HCT116 (cell line): ENCODE results near the gene AOPEP. TPM values are rescaled to one million over a fixed set of nuclear protein-coding genes. Genes with fewer than 3 reads are reported as not detected.
"Not testable (repeated sequence)": the region's sequence is repeated elsewhere in the genome, so short reads cannot be mapped to it uniquely, and the experiment has no call there.

ENCODE experiments used
- ATAC-seq: fragments of 200-7000 bp; cut with Tn5 transposase; 2 replicates; pipeline ENCODE4 v1.9.1; 2020; ENCODE audit warnings: mild to moderate bottlenecking, moderate library complexity
- BruUV-seq: library from RNA; stranded (reverse); fragments of 400-500 nt; replicated peaks from 2 replicates; lab custom pipeline; 2021; lab: Mats Ljungman, UMichigan
- CTCF ChIA-PET: fragments of 300-600 bp; sonication (Branson Sonifier 250); formaldehyde crosslinking; loops from one replicate; lab custom pipeline; 2021; ENCODE audit warnings: antibody characterized with exemption; lab: Charles Lee
- POLR2A ChIA-PET: fragments of 300-600, 350-600 bp; sonication (Branson Sonifier 250); formaldehyde crosslinking; loops from one replicate; lab custom pipeline; 2021; ENCODE audit warnings: antibody characterized with exemption; lab: Charles Lee
- RAD21 ChIA-PET, 2 experiments: fragments of 300-600 bp; sonication (Branson Sonifier 250); formaldehyde crosslinking; loops; one replicate each; lab custom pipeline; 2023; ENCODE audit warnings: low total read pairs in 2 of 2; ENCODE audit not compliant: uncharacterized antibody in 2 of 2, unreplicated experiment in 2 of 2, low non-redundant PET in 1 of 2; lab: Charles Lee
- DNase-seq: peaks from one replicate; pipeline ENCODE4 v3.0.0-alpha.2; 2010; ENCODE audit warnings: low read depth, low spot score
- H2AFZ ChIP-seq: fragments of 200-600 bp; shearing (Covaris generic), sonication (generic); 2 replicates; pipeline ENCODE4 v1.6.1; 2017; ENCODE audit warnings: low read depth, mixed run types, mixed read lengths, antibody characterized with exemption, low read length; ENCODE audit not compliant: poor library complexity, severe bottlenecking
- H3K27ac ChIP-seq: 2 replicates; pipeline ENCODE4 v1.5.1; 2012; ENCODE audit warnings: low read depth, low read length
- H3K27me3 ChIP-seq: fragments of 200-600 bp; sonication (generic); 2 replicates; pipeline ENCODE4 v1.6.1; 2016; ENCODE audit warnings: mixed run types, low read length, mixed read lengths; ENCODE audit not compliant: insufficient read depth
- H3K36me3 ChIP-seq, 2 experiments: fragments of 200-500 bp in 1 of 2; fragments of 200-600 bp in 1 of 2; sonication (Bioruptor generic) in 1 of 2; sonication (generic) in 1 of 2; 2 replicates each; pipeline versions ENCODE4 v1.5.1 to v1.6.1; 2014 to 2016; ENCODE audit warnings: low read length in 2 of 2, inconsistent platforms in 1 of 2, mixed read lengths in 1 of 2, mixed run types in 1 of 2; ENCODE audit not compliant: insufficient read depth in 2 of 2, control insufficient read depth in 1 of 2
- H3K4me1 ChIP-seq, 2 experiments: fragments of 200-600 bp in 1 of 2; sonication (generic) in 1 of 2; 2 replicates each; pipeline versions ENCODE4 v1.5.1 to v1.6.1; 2012 to 2017; ENCODE audit warnings: low read length in 2 of 2, inconsistent platforms in 1 of 2, mild to moderate bottlenecking in 1 of 2, mixed read lengths in 1 of 2, mixed run types in 1 of 2, moderate library complexity in 1 of 2; ENCODE audit not compliant: insufficient read depth in 2 of 2, control insufficient read depth in 1 of 2
- H3K4me2 ChIP-seq: fragments of 200-600 bp; sonication (generic); 2 replicates; pipeline ENCODE4 v1.6.1; 2017; ENCODE audit warnings: mixed run types, low read length, mixed read lengths
- H3K4me3 ChIP-seq, 2 experiments: fragments of 200-600 bp in 1 of 2; sonication (generic) in 1 of 2; replicated peaks in 1 of 2; 2 replicates each; pipeline ENCODE4 v1.5.1; 2011 to 2016; ENCODE audit warnings: low read length in 2 of 2, control low read depth in 1 of 2, low read depth in 1 of 2, mild to moderate bottlenecking in 1 of 2, mixed read lengths in 1 of 2, mixed run types in 1 of 2
- H3K79me2 ChIP-seq: fragments of 200-600 bp; sonication (generic); 2 replicates; pipeline ENCODE4 v1.6.1; 2017; ENCODE audit warnings: mild to moderate bottlenecking, mixed run types, low read length, moderate library complexity, mixed read lengths; ENCODE audit not compliant: insufficient read depth
- H3K9ac ChIP-seq: fragments of 200-600 bp; sonication (generic); 2 replicates; pipeline ENCODE4 v1.6.1; 2016; ENCODE audit warnings: low read length, mixed read lengths
- H3K9me2 ChIP-seq: fragments of 200-600 bp; sonication (generic), shearing (Covaris generic); 2 replicates; pipeline ENCODE4 v1.6.1; 2017; ENCODE audit warnings: mixed run types, mild to moderate bottlenecking, moderate library complexity; ENCODE audit not compliant: insufficient read depth
- H3K9me3 ChIP-seq, 2 experiments: fragments of 200-500 bp in 1 of 2; fragments of 200-600 bp in 1 of 2; sonication (Bioruptor generic) in 1 of 2; sonication (generic) in 1 of 2; 2 replicates each; pipeline ENCODE4 v1.6.1; 2014 to 2017; ENCODE audit warnings: low read length in 2 of 2, mixed read lengths in 2 of 2, inconsistent platforms in 1 of 2, low read depth in 1 of 2, mild to moderate bottlenecking in 1 of 2, mixed run types in 1 of 2, moderate library complexity in 1 of 2; ENCODE audit not compliant: control insufficient read depth in 1 of 2, insufficient read depth in 1 of 2
- H4K20me1 ChIP-seq: fragments of 200-600 bp; sonication (generic), shearing (Covaris generic); 2 replicates; pipeline ENCODE4 v1.6.1; 2017; ENCODE audit warnings: mixed run types, mild to moderate bottlenecking, moderate library complexity; ENCODE audit not compliant: insufficient read depth
- CEBPB ChIP-seq: IDR thresholded peaks from 2 replicates; pipeline ENCODE4 v1.6.1; 2012; ENCODE audit warnings: low read depth
- EGR1 ChIP-seq: IDR thresholded peaks from 2 replicates; pipeline ENCODE4 v1.6.1; 2012; ENCODE audit warnings: low read depth
- ELF1 ChIP-seq: IDR thresholded peaks from 2 replicates; pipeline ENCODE4 v1.6.1; 2012; ENCODE audit warnings: low read depth, borderline replicate concordance
- EZH2 ChIP-seq: fragments of 200-600 bp; sonication (generic); IDR thresholded peaks from 2 replicates; pipeline ENCODE4 v1.6.1; 2017; ENCODE audit warnings: antibody characterized with exemption, mixed run types
- EZH2phosphoT487 ChIP-seq: fragments of 200-600 bp; IDR thresholded peaks from 2 replicates; pipeline ENCODE4 v1.6.1; 2018; ENCODE audit warnings: antibody characterized with exemption, borderline replicate concordance
- FOSL1 ChIP-seq: IDR thresholded peaks from 2 replicates; pipeline ENCODE4 v1.6.1; 2012; ENCODE audit warnings: low read depth
- POLR2A ChIP-seq: IDR thresholded peaks from 2 replicates; pipeline ENCODE4 v1.7.0; 2011; ENCODE audit warnings: borderline replicate concordance; ENCODE audit not compliant: insufficient read depth, insufficient read length; ENCODE audit errors: extremely low read depth
- RAD21 ChIP-seq: IDR thresholded peaks from 2 replicates; pipeline ENCODE4 v1.6.1; 2012; ENCODE audit warnings: low read depth, mild to moderate bottlenecking
- SIN3A ChIP-seq: IDR thresholded peaks from 2 replicates; pipeline ENCODE4 v1.6.1; 2012; ENCODE audit warnings: low read depth
- SP1 ChIP-seq: IDR thresholded peaks from 2 replicates; pipeline ENCODE4 v1.6.1; 2012; ENCODE audit warnings: low read depth
- SRF ChIP-seq: IDR thresholded peaks from 2 replicates; pipeline ENCODE4 v1.6.1; 2012; ENCODE audit warnings: low read depth
- TCF7L2 ChIP-seq: IDR thresholded peaks from 2 replicates; pipeline ENCODE4 v1.7.0; 2011; ENCODE audit warnings: borderline replicate concordance, inconsistent platforms; ENCODE audit not compliant: insufficient read depth, insufficient read length; ENCODE audit errors: extremely low read depth
- YY1 ChIP-seq: IDR thresholded peaks from 2 replicates; pipeline ENCODE4 v1.6.1; 2011; ENCODE audit warnings: low read length, low read depth, moderate library complexity, mild to moderate bottlenecking; ENCODE audit not compliant: insufficient replicate concordance; ENCODE audit errors: extremely low read depth
- ZNF274 ChIP-seq: fragments of 200-500 bp; sonication (Bioruptor generic); IDR thresholded peaks from 2 replicates; pipeline ENCODE4 v1.6.1; 2014; ENCODE audit warnings: mild to moderate bottlenecking, low read depth, low read length, inconsistent platforms
- intact Hi-C: fragments of 100-400 bp; cut with micrococcal nuclease; formaldehyde crosslinking; loops from 2 replicates; pipeline ENCODE4 v1.10.0; 2022
- total RNA-seq: library from RNA; stranded (reverse); gene quantifications from one replicate; pipeline ENCODE4 v1.2.1, GENCODE V29; 2021; ENCODE audit not compliant: unreplicated experiment
- TF ChIP-seq, protein P1 (sequence below), 3 experiments: fragments of 200-600 bp in 1 of 3; sonication (generic) in 1 of 3; IDR thresholded peaks in 2 of 3; conservative IDR thresholded peaks in 1 of 3; 2 replicates each; pipeline ENCODE4 v1.5.1; 2012 to 2017; ENCODE audit warnings: low read depth in 2 of 3, low read length in 2 of 3, antibody characterized with exemption in 1 of 3, borderline replicate concordance in 1 of 3, control low read depth in 1 of 3, mild to moderate bottlenecking in 1 of 3, mixed read lengths in 1 of 3, mixed run types in 1 of 3, moderate library complexity in 1 of 3; ENCODE audit not compliant: insufficient read depth in 1 of 3
- TF ChIP-seq, protein P2 (sequence below): IDR thresholded peaks from 2 replicates; pipeline ENCODE4 v1.6.1; 2012
- TF ChIP-seq, protein P3 (sequence below): IDR thresholded peaks from 2 replicates; pipeline ENCODE4 v1.6.1; 2012; ENCODE audit warnings: low read depth
- TF ChIP-seq, protein P4 (sequence below): IDR thresholded peaks from 2 replicates; pipeline ENCODE4 v1.6.1; 2012

The AOPEP gene
- total RNA-seq, 1 experiment from 2014 or later, result 15.1 TPM

DNA sequence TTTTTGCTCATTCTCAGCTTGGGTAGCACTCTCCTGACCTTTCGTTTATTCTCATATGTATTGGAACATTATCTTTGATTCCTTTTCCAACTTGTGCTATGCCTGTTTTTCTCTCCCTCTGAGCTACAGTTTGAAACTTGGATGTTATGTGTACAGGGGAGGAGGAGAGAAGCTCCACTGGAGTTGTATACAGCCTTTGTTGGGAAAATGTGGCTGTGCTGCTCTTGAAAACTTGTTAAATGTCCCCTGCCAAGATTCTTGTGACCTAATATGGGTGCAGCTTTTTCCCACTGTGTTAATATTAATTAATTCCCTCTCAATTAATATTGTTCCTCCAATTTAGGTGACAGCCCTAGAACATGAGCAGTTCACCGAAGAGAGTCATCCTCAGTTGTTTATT is 235.4 kb downstream of the AOPEP start:
- no peak overlapping the region for H3K4me3 ChIP-seq
- H3K27ac ChIP-seq, result no peak overlapping the region
- H3K9me3 ChIP-seq, result no peaks in the 10 kb centered on the region
- H2AFZ ChIP-seq, result no peak overlapping the region
- ChIA-PET POLR2A (no interaction called here), CTCF (no interaction called here), RAD21 (no interaction called here)
- H3K4me1 ChIP-seq, result no peaks in the 10 kb centered on the region
- no peak for ATAC-seq
- intact Hi-C loops, result no loop called here
- no peaks in the 10 kb centered on the region for H3K9me2 ChIP-seq
- H4K20me1 ChIP-seq, result no peaks in the 10 kb centered on the region
- no peak for DNase-seq
- BruUV-seq, result no TSS peak
- TF ChIP-seq SIN3A (no peak), CEBPB (no peak), EZH2phosphoT487 (no peak), SP1 (no peak), POLR2A (no peak), RAD21 (no peak), EGR1 (no peak), TCF7L2 (no peak), ZNF274 (no peak), YY1 (no peak), FOSL1 (no peak), EZH2 (no peak), ELF1 (no peak), SRF (no peak)
- TF ChIP-seq, protein P1, sequence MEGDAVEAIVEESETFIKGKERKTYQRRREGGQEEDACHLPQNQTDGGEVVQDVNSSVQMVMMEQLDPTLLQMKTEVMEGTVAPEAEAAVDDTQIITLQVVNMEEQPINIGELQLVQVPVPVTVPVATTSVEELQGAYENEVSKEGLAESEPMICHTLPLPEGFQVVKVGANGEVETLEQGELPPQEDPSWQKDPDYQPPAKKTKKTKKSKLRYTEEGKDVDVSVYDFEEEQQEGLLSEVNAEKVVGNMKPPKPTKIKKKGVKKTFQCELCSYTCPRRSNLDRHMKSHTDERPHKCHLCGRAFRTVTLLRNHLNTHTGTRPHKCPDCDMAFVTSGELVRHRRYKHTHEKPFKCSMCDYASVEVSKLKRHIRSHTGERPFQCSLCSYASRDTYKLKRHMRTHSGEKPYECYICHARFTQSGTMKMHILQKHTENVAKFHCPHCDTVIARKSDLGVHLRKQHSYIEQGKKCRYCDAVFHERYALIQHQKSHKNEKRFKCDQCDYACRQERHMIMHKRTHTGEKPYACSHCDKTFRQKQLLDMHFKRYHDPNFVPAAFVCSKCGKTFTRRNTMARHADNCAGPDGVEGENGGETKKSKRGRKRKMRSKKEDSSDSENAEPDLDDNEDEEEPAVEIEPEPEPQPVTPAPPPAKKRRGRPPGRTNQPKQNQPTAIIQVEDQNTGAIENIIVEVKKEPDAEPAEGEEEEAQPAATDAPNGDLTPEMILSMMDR (IDR thresholded peaks at IDR 0.05 in 2 of 3, conservative IDR thresholded peaks at IDR 0.05 in 1 of 3; ENCODE audit: borderline replicate concordance in 1 of 3, insufficient read depth in 1 of 3, low read depth in 2 of 3, low read length in 2 of 3), result no peak
- TF ChIP-seq, protein P2, sequence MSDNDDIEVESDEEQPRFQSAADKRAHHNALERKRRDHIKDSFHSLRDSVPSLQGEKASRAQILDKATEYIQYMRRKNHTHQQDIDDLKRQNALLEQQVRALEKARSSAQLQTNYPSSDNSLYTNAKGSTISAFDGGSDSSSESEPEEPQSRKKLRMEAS, result no peak
- TF ChIP-seq, protein P3, sequence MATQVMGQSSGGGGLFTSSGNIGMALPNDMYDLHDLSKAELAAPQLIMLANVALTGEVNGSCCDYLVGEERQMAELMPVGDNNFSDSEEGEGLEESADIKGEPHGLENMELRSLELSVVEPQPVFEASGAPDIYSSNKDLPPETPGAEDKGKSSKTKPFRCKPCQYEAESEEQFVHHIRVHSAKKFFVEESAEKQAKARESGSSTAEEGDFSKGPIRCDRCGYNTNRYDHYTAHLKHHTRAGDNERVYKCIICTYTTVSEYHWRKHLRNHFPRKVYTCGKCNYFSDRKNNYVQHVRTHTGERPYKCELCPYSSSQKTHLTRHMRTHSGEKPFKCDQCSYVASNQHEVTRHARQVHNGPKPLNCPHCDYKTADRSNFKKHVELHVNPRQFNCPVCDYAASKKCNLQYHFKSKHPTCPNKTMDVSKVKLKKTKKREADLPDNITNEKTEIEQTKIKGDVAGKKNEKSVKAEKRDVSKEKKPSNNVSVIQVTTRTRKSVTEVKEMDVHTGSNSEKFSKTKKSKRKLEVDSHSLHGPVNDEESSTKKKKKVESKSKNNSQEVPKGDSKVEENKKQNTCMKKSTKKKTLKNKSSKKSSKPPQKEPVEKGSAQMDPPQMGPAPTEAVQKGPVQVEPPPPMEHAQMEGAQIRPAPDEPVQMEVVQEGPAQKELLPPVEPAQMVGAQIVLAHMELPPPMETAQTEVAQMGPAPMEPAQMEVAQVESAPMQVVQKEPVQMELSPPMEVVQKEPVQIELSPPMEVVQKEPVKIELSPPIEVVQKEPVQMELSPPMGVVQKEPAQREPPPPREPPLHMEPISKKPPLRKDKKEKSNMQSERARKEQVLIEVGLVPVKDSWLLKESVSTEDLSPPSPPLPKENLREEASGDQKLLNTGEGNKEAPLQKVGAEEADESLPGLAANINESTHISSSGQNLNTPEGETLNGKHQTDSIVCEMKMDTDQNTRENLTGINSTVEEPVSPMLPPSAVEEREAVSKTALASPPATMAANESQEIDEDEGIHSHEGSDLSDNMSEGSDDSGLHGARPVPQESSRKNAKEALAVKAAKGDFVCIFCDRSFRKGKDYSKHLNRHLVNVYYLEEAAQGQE, result no peak
- TF ChIP-seq, protein P4, sequence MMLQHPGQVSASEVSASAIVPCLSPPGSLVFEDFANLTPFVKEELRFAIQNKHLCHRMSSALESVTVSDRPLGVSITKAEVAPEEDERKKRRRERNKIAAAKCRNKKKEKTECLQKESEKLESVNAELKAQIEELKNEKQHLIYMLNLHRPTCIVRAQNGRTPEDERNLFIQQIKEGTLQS, result no peak
- no peaks in the 10 kb centered on the region for H3K36me3 ChIP-seq
- H3K27me3 ChIP-seq, result no peaks in the 10 kb centered on the region
- H3K4me2 ChIP-seq, result no peak overlapping the region
- no peaks in the 10 kb centered on the region for H3K79me2 ChIP-seq
- no peak overlapping the region for H3K9ac ChIP-seq

DNA sequence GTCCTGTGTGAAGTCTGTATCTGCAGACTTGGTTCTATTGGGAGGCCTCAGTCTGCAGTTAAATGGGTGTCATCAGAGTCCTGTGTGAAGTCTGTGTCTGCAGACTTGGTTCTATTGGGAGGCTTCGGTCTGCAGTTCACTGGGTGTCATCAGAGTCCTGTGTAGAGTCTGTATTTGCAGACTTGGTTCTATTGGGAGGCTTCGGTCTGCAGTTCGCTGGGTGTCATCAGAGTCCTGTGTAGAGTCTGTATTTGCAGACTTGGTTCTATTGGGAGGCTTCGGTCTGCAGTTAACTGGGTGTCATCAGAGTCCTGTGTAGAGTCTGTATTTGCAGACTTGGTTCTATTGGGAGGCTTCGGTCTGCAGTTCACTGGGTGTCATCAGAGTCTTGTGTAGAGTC is 239.1 kb downstream of the AOPEP start:
- RAD21 ChIA-PET, H3K79me2 ChIP-seq, H2AFZ ChIP-seq, H3K4me1 ChIP-seq, H3K27me3 ChIP-seq, H3K4me2 ChIP-seq, POLR2A ChIA-PET, BruUV-seq, H3K36me3 ChIP-seq, H3K9me3 ChIP-seq, DNase-seq, CTCF ChIA-PET, intact Hi-C loops, H3K27ac ChIP-seq, H3K9me2 ChIP-seq, H3K9ac ChIP-seq, H4K20me1 ChIP-seq, H3K4me3 ChIP-seq, ATAC-seq: not testable (repeated sequence)
